Fibroblast of the aortic adventitia (primary cell): ENCODE results near the gene ATRNL1. TPM values are rescaled to one million over a fixed set of nuclear protein-coding genes. Genes with fewer than 3 reads are reported as not detected.

Experiments used
- DNase-seq: peaks from one replicate; pipeline ENCODE4 v3.0.0-alpha.2; 2010; ENCODE audit warnings: low read depth
- H3K4me3 ChIP-seq: 2 replicates; pipeline ENCODE4 v1.5.1; 2011; ENCODE audit warnings: low read depth, mild to moderate bottlenecking, control low read depth, low read length, moderate library complexity
- total RNA-seq: library from RNA; depleted of rRNA; stranded (reverse); fragments of >200 nt; gene quantifications from 2 replicates; pipeline ENCODE4 v1.2.3, GENCODE V29; 2012; ENCODE audit warnings: low replicate concordance
- TF ChIP-seq, protein P1 (sequence below): IDR thresholded peaks from 2 replicates; pipeline ENCODE4 v1.5.1; 2011; ENCODE audit warnings: mild to moderate bottlenecking, low read length, control low read depth, inconsistent platforms; ENCODE audit not compliant: insufficient read depth

The ATRNL1 gene
- total RNA-seq, 1 donor: 1.9 TPM

DNA sequence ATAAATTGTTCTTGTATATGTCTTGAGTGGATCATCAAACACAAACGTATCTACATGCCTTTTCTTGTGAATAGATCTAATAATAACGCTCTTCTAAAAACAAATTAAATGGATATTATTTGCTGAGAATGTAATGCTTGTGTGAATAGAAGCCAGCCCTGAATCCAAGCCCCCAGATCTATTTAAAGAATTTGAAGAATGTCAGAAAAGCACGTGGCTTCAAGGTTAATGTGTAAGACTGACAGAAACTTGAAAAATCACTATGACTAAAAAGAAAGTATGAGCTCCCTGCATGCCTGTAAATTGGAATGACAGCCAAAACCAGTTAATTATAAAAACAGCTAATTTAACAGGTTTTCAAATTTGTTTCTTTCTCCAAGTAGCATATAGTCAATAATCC is 43.2 kb upstream of the ATRNL1 start:
- DNase-seq: peak; percentile 12
- TF ChIP-seq, protein P1, sequence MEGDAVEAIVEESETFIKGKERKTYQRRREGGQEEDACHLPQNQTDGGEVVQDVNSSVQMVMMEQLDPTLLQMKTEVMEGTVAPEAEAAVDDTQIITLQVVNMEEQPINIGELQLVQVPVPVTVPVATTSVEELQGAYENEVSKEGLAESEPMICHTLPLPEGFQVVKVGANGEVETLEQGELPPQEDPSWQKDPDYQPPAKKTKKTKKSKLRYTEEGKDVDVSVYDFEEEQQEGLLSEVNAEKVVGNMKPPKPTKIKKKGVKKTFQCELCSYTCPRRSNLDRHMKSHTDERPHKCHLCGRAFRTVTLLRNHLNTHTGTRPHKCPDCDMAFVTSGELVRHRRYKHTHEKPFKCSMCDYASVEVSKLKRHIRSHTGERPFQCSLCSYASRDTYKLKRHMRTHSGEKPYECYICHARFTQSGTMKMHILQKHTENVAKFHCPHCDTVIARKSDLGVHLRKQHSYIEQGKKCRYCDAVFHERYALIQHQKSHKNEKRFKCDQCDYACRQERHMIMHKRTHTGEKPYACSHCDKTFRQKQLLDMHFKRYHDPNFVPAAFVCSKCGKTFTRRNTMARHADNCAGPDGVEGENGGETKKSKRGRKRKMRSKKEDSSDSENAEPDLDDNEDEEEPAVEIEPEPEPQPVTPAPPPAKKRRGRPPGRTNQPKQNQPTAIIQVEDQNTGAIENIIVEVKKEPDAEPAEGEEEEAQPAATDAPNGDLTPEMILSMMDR: no peak
- no peak overlapping the region for H3K4me3 ChIP-seq

DNA sequence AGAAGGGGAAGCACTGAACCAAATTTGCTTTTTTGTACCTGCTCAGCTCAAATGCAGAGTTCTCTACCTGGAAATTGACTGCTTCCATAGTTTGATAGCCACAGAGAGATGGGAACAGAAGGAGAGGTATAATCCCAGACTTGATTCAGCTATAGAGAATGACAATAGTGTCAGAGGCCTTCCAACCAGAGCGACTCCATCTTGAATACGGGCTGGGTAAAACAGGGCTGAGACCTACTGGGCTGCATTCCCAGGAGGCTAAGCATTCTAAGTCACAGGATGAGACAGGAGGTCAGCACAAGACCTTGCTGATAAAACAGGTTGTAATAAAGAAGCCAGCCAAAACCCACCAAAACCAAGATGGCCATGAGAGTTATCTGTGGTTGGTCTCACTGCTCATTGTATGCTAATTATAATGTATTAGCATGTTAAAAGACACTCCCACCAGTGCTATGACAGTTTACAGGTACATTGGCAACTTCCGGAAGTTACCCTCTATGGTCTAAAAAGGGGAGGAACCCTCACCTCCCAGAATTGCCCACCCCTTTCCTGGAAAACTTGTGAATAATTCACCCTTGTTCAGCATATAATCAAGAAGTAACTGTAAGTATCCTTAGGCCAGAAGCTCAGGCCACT is 42.7 kb upstream of the ATRNL1 start:
- H3K4me3 ChIP-seq: no peak overlapping the region
- TF ChIP-seq, protein P1: no peak
- no peak for DNase-seq

DNA sequence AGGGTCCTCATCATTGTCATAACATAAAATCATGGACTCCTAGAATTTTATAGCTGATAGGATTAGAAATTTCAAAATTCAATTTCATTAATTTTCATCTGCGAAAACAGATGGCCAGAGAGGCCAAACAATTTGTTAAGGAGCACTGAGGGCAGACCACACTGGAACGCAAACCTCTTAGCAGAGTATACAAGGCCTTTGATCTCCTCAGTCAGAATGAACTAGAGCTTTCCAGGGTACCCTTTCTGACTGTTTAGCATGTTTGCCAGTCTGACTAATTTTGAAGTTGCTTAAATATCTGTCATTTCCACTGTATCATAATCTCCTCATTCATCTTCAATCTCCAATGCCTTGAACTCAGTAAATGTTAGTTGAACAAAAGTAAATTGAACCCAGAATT is 41.9 kb upstream of the ATRNL1 start:
- no peak for DNase-seq
- no peak overlapping the region for H3K4me3 ChIP-seq
- TF ChIP-seq, protein P1: no peak

DNA sequence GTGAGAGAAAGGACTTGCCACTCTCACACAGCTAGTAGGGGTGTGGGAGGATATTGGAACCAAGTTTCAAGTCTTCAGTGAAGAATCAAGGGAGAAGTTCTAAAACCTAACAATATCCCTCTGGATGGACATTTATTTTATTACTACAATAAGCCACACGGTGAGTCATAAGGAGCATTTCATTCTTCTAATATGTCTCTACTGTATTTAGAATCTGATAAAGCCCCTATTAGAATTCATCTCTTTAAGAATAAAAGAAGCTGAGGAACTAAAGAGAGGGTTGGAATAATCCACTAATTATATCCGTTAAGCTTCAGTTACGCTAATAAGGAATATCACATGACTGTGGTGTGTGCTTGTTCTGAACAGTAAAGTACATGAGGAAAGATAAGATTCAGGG is 40.9 kb upstream of the ATRNL1 start:
- no peak for DNase-seq
- TF ChIP-seq, protein P1: no peak
- no peak overlapping the region for H3K4me3 ChIP-seq

DNA sequence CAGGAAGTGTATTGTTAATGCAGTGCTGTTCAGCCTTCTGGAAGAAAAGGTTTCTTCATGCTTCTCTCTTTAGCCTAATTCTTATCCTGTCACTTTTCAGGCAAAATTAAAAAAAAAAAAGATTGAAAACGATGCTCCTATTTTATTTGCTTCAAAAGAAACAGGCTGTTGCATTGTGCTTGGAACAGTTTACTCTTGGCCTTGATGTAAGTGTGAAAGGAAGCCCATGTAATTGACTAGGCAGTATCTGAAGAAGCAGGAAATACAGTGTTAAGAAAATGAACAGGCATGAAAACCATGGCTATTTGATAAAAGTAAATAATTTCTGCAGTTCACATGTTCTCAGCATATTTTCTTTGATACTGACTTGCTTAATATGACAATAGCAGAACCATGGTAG is 40.4 kb upstream of the ATRNL1 start:
- TF ChIP-seq, protein P1: no peak
- H3K4me3 ChIP-seq: no peak overlapping the region

DNA sequence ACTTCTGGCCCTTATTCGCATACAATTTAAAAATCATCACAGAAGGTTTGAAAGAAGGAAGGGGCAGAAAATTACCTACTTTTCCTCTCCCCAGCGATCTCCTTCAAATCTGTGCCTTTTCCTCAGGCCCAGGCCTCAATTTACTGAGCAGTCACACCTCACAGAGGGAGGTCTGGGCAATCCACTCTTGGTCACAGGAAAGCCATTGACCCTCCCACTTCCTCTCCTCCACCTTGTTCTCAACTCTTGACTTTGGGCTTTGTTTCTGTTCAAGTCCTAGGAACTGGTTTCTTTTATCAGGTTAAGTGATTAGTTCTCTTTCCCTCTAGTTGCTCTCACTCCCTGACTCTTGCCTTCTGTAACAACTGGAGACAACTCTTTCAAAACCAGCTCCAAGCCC is 37.0 kb upstream of the ATRNL1 start:
- TF ChIP-seq, protein P1: no peak
- DNase-seq: no peak

More for the DNA sequence above, 40.4 kb upstream of the ATRNL1 start:
- DNase-seq: no peak

More for the DNA sequence above, 37.0 kb upstream of the ATRNL1 start:
- H3K4me3 ChIP-seq: no peak overlapping the region
